ENCODE results near the gene SPHK2. TPM values are rescaled to one million over a fixed set of nuclear protein-coding genes. Genes with fewer than 3 reads are reported as not detected.
"Not testable (repeated sequence)": the region's sequence is repeated elsewhere in the genome, so short reads cannot be mapped to it uniquely, and the experiment has no call there.

The SPHK2 gene
- total RNA-seq, 1 donor, result 4.5 TPM

- peaks cover 42% of the 10 kb centered on the region for H3K4me1 ChIP-seq (ENCODE audit: insufficient read depth, low read length)
- H3K4me3 ChIP-seq (ENCODE audit: low read length), result no peak overlapping the region
- no peaks in the 10 kb centered on the region for H3K9me3 ChIP-seq (ENCODE audit: low read depth, low read length)
- no peaks in the 10 kb centered on the region for H3K27me3 ChIP-seq (ENCODE audit: insufficient read depth, low read length)
These were observed 27.5 kb downstream of the SPHK2 start for GRCh38 chr19:48646722-48647216.

- Histone ChIP-seq H3K4me1 (ENCODE audit: insufficient read depth, low read length) (peaks cover 46% of the 10 kb centered on the region), H3K4me3 (ENCODE audit: low read length) (no peak overlapping the region), H3K27me3 (ENCODE audit: insufficient read depth, low read length) (no peaks in the 10 kb centered on the region), H3K9me3 (ENCODE audit: low read depth, low read length) (no peaks in the 10 kb centered on the region)
These were observed 28.8 kb downstream of the SPHK2 start for GRCh38 chr19:48648134-48648533.

GRCh38 chr19:48650974-48651682 is 31.8 kb downstream of the SPHK2 start:
- H3K9me3 ChIP-seq (ENCODE audit: low read depth, low read length), result no peaks in the 10 kb centered on the region
- H3K27me3 ChIP-seq (ENCODE audit: insufficient read depth, low read length), result no peaks in the 10 kb centered on the region
- H3K4me3 ChIP-seq (ENCODE audit: low read length), result no peak overlapping the region
- H3K4me1 ChIP-seq (ENCODE audit: insufficient read depth, low read length), result peaks cover 26% of the 10 kb centered on the region

GRCh38 chr19:48651683-48652048 is 32.4 kb downstream of the SPHK2 start:
- Histone ChIP-seq H3K4me1 (ENCODE audit: insufficient read depth, low read length) (peaks cover 26% of the 10 kb centered on the region), H3K27me3 (ENCODE audit: insufficient read depth, low read length) (no peaks in the 10 kb centered on the region), H3K9me3 (ENCODE audit: low read depth, low read length) (no peaks in the 10 kb centered on the region), H3K4me3 (ENCODE audit: low read length) (no peak overlapping the region)

- H3K4me1 ChIP-seq (ENCODE audit: insufficient read depth, low read length), result peaks cover 9% of the 10 kb centered on the region
- H3K27me3 ChIP-seq (ENCODE audit: insufficient read depth, low read length), result no peaks in the 10 kb centered on the region
- no peak overlapping the region for H3K4me3 ChIP-seq (ENCODE audit: low read length)
- H3K9me3 ChIP-seq (ENCODE audit: low read depth, low read length), result no peaks in the 10 kb centered on the region
These were observed 35.2 kb downstream of the SPHK2 start for GRCh38 chr19:48654299-48655059.

GRCh38 chr19:48656840-48657474 is 37.7 kb downstream of the SPHK2 start:
- no peaks in the 10 kb centered on the region for H3K9me3 ChIP-seq (ENCODE audit: low read depth, low read length)
- no peaks in the 10 kb centered on the region for H3K27me3 ChIP-seq (ENCODE audit: insufficient read depth, low read length)
- H3K4me3 ChIP-seq (ENCODE audit: low read length), result no peak overlapping the region
- H3K4me1 ChIP-seq (ENCODE audit: insufficient read depth, low read length), result peaks cover 18% of the 10 kb centered on the region

GRCh38 chr19:48657828-48658227 is 38.5 kb downstream of the SPHK2 start:
- not testable (repeated sequence) for H3K9me3 ChIP-seq (ENCODE audit: low read depth, low read length)
- H3K4me1 ChIP-seq (ENCODE audit: insufficient read depth, low read length), result peaks cover 16% of the 10 kb centered on the region

GRCh38 chr19:48658483-48658882 is 39.2 kb downstream of the SPHK2 start:
- H3K4me3 ChIP-seq (ENCODE audit: low read length), result no peak overlapping the region
- H3K27me3 ChIP-seq (ENCODE audit: insufficient read depth, low read length), result no peaks in the 10 kb centered on the region
- no peaks in the 10 kb centered on the region for H3K9me3 ChIP-seq (ENCODE audit: low read depth, low read length)
- peaks cover 12% of the 10 kb centered on the region for H3K4me1 ChIP-seq (ENCODE audit: insufficient read depth, low read length)

More at GRCh38 chr19:48657828-48658227, 38.5 kb downstream of the SPHK2 start:
- not testable (repeated sequence) for H3K4me3 ChIP-seq (ENCODE audit: low read length); H3K27me3 ChIP-seq (ENCODE audit: insufficient read depth, low read length)

- H3K9me3 ChIP-seq (ENCODE audit: low read depth, low read length), result no peaks in the 10 kb centered on the region
- no peaks in the 10 kb centered on the region for H3K27me3 ChIP-seq (ENCODE audit: insufficient read depth, low read length)
These were observed 40.5 kb downstream of the SPHK2 start for GRCh38 chr19:48659768-48660167.

GRCh38 chr19:48660852-48661710 is 41.8 kb downstream of the SPHK2 start:
- no peaks in the 10 kb centered on the region for H3K9me3 ChIP-seq (ENCODE audit: low read depth, low read length)
- H3K4me3 ChIP-seq (ENCODE audit: low read length), result no peak overlapping the region
- H3K27me3 ChIP-seq (ENCODE audit: insufficient read depth, low read length), result no peaks in the 10 kb centered on the region
- H3K4me1 ChIP-seq (ENCODE audit: insufficient read depth, low read length), result peaks cover 12% of the 10 kb centered on the region

More at GRCh38 chr19:48659768-48660167, 40.5 kb downstream of the SPHK2 start:
- H3K4me1 ChIP-seq (ENCODE audit: insufficient read depth, low read length), result peaks cover 12% of the 10 kb centered on the region
- no peak overlapping the region for H3K4me3 ChIP-seq (ENCODE audit: low read length)

GRCh38 chr19:48661711-48662090 is 42.4 kb downstream of the SPHK2 start:
- no peaks in the 10 kb centered on the region for H3K9me3 ChIP-seq (ENCODE audit: low read depth, low read length)

GRCh38 chr19:48663667-48664066 is 44.4 kb downstream of the SPHK2 start:
- Histone ChIP-seq H3K27me3 (ENCODE audit: insufficient read depth, low read length) (no peaks in the 10 kb centered on the region), H3K4me3 (ENCODE audit: low read length) (no peak overlapping the region)

More at GRCh38 chr19:48661711-48662090, 42.4 kb downstream of the SPHK2 start:
- Histone ChIP-seq H3K4me1 (ENCODE audit: insufficient read depth, low read length) (peaks cover 12% of the 10 kb centered on the region), H3K27me3 (ENCODE audit: insufficient read depth, low read length) (no peaks in the 10 kb centered on the region), H3K4me3 (ENCODE audit: low read length) (no peak overlapping the region)

GRCh38 chr19:48664476-48664875 is 45.2 kb downstream of the SPHK2 start:
- no peaks in the 10 kb centered on the region for H3K9me3 ChIP-seq (ENCODE audit: low read depth, low read length)
- H3K4me1 ChIP-seq (ENCODE audit: insufficient read depth, low read length), result peaks cover 12% of the 10 kb centered on the region
- H3K27me3 ChIP-seq (ENCODE audit: insufficient read depth, low read length), result no peaks in the 10 kb centered on the region
- no peak overlapping the region for H3K4me3 ChIP-seq (ENCODE audit: low read length)

More at GRCh38 chr19:48663667-48664066, 44.4 kb downstream of the SPHK2 start:
- Histone ChIP-seq H3K4me1 (ENCODE audit: insufficient read depth, low read length) (peaks cover 12% of the 10 kb centered on the region), H3K9me3 (ENCODE audit: low read depth, low read length) (no peaks in the 10 kb centered on the region)

- H3K27me3 ChIP-seq (ENCODE audit: insufficient read depth, low read length), result no peaks in the 10 kb centered on the region
- H3K9me3 ChIP-seq (ENCODE audit: low read depth, low read length), result no peaks in the 10 kb centered on the region
- no peak overlapping the region for H3K4me3 ChIP-seq (ENCODE audit: low read length)
- peaks cover 6% of the 10 kb centered on the region for H3K4me1 ChIP-seq (ENCODE audit: insufficient read depth, low read length)
These were observed 46.5 kb downstream of the SPHK2 start for GRCh38 chr19:48665786-48666185.
